Tibial nerve (tissue), 3 donors: Measurements from ENCODE around the gene BICD1.

Source experiments
- CTCF ChIP-seq, 5 experiments: fragments of 200-600 bp in 3 of 5; fragments of 450-650 bp in 2 of 5; sonication (generic) in 3 of 5; IDR thresholded peaks; one replicate each; pipeline ENCODE4 v1.5.1; 2016 to 2019; ENCODE audit warnings: antibody characterized with exemption in 5 of 5, mild to moderate bottlenecking in 3 of 5, moderate library complexity in 2 of 5
- POLR2A ChIP-seq, 2 donors: fragments of 450-650 bp; IDR thresholded peaks; one replicate each; pipeline ENCODE4 v1.6.1; 2017; ENCODE audit warnings: antibody characterized with exemption in 2 of 2, mild to moderate bottlenecking in 2 of 2, moderate library complexity in 2 of 2

- TF ChIP-seq CTCF (IDR thresholded peaks at IDR 0.05) (no peak), POLR2A (IDR thresholded peaks at IDR 0.05) (no peak)
Measured at GRCh38 chr12:32274665-32275064, 168.0 kb downstream of the BICD1 start.
